GM21526 (cell line): ENCODE results near the gene OTOG.

ENCODE experiments used
- ATAC-seq: cut with Tn5 transposase; IDR thresholded peaks from one replicate; pipeline ENCODE4 v1.9.1; 2021; ENCODE audit warnings: moderate library complexity; ENCODE audit not compliant: unreplicated experiment, low FRiP score

Gene OTOG

DNA sequence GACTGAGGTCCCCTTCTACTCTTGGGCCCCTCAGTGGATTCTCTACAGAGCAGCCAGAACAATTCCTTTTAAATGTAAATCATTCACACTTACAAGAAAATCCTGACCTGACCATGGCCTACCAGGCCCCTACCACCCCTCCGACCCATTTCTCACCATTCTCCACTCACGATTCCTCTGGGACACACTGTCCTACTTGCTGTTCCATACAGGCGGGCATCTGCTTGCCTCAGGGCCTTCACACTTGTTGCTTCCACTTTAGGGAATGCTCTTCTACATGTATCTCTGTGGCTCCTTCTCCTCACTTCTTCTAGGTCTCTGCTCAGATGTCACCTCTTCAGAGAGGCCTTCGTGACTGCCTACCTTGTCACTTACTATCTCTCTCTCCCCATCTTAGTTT is 6.3 kb upstream of the OTOG start:
- ATAC-seq, result no peak

DNA sequence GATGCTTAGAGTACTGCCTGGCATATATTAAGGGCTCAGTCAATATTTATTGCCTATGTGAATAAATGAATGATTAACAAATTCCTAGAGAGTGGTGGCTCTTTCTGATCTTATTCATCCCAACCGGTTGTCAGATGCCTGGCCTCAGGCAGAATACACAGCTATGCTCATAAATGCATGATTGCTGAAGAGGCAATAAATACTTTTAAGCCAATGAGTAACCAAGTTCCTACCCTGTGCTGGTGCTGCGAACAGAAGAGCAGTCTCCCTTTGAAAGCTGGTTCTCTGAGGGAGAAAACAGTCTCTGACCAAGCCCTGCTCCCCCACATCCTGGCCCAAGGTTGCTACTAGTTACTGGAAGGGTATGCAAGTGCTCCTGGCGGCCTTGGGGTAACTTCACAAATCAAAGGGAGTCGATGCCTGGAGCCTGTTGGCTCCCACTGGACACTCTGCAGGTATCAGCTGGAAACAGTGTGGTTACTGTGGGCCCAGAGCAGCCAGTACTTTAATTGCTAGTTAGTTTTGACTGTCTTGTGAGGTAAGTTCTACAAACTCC is 5.7 kb upstream of the OTOG start:
- ATAC-seq, result no peak

- no peak for ATAC-seq
These were observed 4.8 kb upstream of the OTOG start for GRCh38 chr11:17542249-17542648.

GRCh38 chr11:17543041-17543440 is 4.0 kb upstream of the OTOG start:
- no peak for ATAC-seq

- ATAC-seq, result no peak
These were observed 3.4 kb upstream of the OTOG start for GRCh38 chr11:17543574-17544180.

DNA sequence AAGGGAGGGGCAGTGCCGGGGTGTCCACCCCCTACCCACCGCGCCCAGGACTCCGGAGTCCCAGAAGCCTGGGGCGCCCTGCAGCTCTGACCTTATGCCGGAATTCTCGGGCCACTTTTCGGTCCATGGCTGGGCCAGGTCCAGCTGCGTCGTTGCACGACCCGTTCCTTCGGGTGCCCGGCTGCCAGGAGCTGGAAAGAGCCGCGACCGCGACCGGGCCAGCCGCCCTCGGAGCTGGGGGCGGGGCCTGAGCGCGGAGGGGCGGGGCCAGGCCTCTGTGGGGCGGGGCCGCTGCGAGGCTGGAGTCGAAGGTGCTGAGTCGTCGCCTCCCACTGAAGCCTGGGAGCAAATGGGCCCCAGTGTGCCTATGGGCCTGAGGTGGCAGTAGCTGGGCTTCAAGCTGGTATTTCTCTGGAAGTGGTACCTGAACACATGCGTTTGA is 2.9 kb upstream of the OTOG start, which contains the start of gene USH1C:
Gene USH1C (minus strand): TSS at position 236 of the 442 bp plus-strand sequence. CDS start 109 bp downstream, at position 127.
- no peak for ATAC-seq

DNA sequence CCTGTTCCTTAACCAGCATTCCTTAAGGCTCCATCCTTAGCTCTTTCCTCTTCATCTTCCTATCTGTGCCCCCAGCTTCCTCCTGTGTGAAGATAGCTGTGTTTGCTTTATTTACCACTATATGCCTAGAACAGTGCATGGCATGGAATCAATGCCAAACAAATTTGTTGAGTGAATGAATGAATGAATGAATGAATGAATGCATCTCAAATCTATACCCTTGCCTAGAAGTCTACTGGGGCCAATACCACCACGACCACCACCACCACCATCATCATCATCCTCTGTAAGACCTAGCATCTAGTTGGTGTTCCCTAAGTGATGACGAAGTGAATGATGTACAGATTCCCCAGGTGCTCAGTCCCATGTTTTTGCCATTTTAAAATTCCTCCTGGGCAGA is 819 bp upstream of the OTOG start:
- no peak for ATAC-seq

DNA sequence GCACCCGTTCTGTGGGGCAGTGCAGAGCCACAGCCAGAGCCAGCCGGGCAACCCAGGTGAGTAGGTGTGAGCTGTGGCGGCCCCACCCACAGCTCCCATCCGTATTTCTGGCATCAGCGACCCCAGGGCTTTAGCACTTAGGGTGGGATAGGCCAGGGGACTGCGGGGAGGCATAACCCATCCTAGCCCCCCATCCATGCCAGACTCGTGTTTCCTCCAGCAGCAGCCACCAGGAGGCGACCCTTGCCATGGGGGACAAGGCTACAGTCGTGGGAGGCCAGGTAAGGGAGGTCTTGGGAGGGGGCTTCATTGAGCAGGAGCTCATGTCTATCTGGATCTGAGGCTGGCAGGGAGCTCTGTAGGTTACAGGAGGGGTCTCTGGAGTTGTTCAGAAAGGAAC is 873 bp downstream of the OTOG start:
- ATAC-seq, result no peak

- ATAC-seq, result no peak
These were observed 1.4 kb downstream of the OTOG start for GRCh38 chr11:17548444-17548843.

DNA sequence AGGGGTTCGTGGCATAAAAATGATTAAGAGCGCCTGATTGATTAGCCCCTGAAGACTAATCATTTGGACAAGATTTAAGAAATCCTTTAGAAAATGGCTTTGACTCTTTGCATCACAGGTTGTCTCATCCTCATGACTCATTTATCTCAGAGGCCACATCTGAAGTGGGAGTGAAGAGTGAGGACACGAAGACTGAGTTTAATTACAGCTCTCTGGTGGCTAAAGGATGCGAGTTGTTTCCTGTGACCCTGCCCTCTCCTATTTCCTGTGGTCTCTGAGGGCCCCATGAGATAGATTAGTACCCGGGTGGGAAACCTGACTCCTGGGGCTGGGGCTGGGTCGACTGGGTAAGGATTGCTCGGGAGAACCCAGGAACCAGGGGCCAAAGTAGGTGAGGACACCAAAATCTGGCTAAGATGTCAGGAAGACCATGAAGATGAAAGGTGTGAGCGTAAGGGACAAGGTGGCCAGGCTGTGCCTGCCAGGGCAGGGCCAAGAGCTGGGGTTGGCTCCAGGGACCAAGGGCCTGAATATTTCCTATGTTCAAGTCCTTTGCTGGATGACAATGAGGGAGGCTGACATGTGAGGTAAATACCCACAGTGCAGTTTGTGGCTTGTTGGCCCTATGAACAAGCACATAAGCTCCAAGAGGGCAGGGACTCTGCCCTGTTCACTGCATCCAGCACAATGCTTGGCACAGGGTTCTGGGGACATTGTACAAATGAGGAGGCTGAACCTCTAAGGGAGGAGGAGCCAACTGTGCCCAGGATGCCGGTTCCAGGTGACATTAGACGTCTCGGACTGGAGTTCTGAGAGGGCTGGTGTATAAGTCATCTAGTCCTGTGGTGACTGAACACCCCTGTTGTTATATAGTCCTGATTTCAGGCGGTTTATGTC is 3.6 kb downstream of the OTOG start:
- no peak for ATAC-seq

DNA sequence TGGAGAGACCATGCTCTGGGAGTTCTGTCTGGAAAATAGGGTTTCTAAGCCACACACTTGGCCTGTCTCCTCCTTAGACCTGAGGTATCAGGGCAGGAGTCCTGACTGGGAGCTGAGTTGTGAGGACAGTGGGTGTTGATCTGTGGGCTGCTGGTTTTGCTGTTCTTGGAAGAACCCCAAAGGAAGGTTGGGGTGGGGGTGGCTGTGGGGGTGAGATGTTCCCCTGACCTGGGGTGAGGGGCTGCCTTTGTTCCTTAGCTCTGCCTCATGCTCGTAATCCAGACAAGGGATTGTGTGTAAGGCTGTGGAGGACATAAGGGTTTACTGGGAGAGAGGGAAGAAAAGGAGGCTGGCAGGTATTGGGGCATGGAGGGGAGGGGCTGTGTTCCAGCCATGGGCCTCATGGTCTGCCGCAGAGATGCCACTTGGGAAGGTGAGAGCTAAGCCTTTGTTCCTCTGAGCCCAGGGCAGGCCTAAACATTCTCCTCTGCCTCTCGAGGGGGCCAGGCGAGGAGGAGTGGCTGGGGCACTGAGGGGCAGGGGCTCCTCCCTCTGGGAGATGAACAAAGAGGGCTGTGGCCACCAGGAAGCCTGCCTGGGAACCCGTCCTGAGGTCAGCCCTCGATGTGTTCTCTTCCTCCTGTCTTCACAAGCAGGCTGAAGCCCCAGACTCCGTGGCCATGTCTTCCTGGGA is 4.4 kb downstream of the OTOG start:
- no peak for ATAC-seq

- ATAC-seq, result no peak
These were observed 4.9 kb downstream of the OTOG start for GRCh38 chr11:17552041-17552355.

DNA sequence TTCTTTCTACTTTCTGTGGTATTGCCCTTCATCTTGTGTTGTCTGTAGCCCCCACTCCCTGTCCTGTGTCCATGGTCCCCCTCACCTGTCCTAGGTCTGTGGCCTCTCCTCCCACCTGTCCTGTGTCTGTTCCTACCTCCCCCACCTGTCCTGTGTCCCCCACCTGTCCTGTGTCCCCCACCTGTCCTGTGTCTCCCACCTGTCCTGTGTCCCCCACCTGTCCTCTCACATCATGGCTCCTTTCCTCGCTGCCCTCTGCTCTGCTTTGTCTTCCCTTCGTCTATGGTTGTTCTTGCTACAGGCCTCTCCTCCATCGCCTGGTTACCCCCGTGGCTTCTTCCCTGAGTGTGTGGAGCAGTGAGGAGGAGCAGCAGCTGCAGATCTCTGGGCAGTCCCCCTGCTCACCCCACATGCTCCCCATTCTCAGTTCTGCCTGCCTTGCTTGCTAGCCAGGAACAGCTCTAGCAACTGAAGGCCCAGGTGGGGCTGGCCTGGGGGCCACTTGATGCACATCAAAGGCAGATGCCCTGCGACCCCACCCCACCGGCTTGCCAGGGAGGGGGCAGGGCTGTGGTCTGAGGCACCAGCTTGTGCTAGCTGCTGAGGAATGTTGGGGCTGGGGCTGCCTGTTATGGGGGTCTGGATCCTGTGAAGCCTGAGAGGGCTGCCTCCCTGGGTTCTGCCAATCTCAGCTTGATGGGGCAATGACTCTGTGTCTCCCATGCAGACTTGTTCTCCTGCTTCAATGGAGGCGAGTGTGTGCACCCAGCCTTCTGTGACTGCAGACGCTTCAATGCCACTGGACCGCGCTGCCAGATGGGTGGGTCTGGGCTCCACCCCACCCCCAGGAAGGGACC is 5.6 kb downstream of the OTOG start:
- ATAC-seq, result no peak

- no peak for ATAC-seq
These were observed 6.1 kb downstream of the OTOG start for GRCh38 chr11:17553249-17553546.

DNA sequence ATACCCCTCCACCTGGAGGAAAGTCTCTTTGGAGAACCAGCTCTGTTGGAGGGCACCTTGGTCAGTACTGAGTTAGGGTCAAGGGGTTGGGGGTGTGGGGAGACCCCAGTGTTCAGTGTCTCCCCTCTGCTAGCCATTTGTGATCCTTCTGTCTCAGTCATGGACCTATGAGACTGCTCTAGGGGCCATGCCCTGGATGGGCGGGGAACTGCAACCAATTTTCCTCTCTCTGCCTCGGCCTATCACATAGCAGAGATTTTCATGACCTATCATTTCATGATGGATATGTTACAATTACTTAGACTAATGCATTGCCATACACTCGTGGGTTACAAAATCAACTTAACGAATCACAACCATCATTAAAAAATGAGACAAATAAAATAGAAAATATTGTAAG is 7.4 kb downstream of the OTOG start:
- ATAC-seq, result no peak

GRCh38 chr11:17556999-17557398 is 9.9 kb downstream of the OTOG start:
- ATAC-seq, result no peak

DNA sequence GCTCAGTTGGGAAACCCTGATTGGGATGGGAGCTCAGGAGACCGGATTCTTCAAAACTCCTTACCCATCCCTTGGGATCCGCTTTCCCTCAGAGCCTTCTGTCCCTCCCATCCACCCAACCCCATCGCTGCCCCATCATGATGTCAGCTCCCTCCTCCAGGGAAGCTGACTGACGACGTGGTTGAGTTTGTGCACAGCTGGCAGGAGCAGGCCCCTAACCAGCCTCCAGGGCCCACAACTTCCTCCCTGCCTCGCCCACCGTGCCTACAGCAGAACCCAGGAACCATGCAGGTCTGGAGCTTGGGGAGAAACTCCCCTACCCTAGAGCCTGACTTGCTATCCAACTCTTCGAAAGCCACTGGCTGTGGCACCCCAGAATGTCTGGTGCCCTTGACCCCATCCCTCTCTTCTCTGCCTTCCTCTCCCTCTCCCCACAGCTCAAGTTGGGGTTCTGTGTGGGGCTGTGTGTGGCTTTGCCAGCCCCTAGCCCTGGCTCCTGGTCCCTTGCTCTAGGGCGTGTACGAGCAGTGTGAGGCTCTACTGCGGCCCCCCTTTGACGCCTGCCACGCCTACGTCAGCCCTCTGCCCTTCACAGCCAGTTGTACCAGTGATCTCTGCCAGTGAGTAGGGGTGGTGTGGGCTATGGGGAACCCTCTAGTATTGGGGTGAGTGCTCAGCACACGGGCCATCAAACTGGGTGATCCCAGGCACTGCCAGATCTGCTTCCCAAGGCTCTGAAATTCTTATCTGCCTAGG is 11.1 kb downstream of the OTOG start:
- ATAC-seq, result no peak

GRCh38 chr11:17558916-17559315 is 11.9 kb downstream of the OTOG start:
- ATAC-seq, result no peak

- ATAC-seq, result no peak
These were observed 12.5 kb downstream of the OTOG start for GRCh38 chr11:17559341-17560087.
